Cardiac fibroblast (primary cell): ENCODE results near the gene PCDHGA6.
A peak's percentile ranks its signal among the peaks of the same experiment; 100 is the strongest.
"Not testable (repeated sequence)": the region's sequence is repeated elsewhere in the genome, so short reads cannot be mapped to it uniquely, and the experiment has no call there.

Source experiments
- DNase-seq, 2 donors: peaks; one replicate each; pipeline versions ENCODE4 v3.0.0 to v3.0.0-alpha.2; 2010; ENCODE audit warnings: low read depth in 2 of 2
- H3K4me3 ChIP-seq, 2 donors: replicated peaks in 1 of 2; 1 replicate in 1 of 2; 2 replicates in 1 of 2; pipeline ENCODE4 v1.5.1; 2011; ENCODE audit warnings: low read depth in 2 of 2, low read length in 2 of 2, mild to moderate bottlenecking in 2 of 2, moderate library complexity in 1 of 2
- TF ChIP-seq, protein P1 (sequence below): IDR thresholded peaks from one replicate; pipeline ENCODE4 v1.5.1; 2011; ENCODE audit warnings: low read depth, mild to moderate bottlenecking, low read length, inconsistent platforms

The PCDHGA6 gene

DNA sequence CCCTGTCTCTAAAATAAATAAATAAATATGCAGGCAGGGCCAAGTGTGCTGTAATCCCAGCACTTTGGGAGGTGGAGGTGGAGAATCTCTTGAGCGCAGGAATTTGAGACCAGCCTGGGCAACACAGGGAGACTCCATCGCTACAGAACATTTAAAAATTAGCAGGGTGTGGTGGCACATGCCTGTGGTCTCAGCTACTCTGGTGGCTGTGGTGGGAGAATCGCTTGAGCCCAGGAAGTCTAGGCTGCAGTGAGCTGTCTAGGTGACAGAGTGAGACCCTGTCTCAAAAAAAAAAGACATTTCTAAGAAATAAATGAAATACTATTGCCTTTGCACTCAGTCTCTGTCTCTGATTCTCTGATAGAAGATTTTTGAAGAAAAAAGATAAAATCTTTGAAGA, 37.9 kb downstream of the PCDHGA6 start:
- TF ChIP-seq, protein P1, sequence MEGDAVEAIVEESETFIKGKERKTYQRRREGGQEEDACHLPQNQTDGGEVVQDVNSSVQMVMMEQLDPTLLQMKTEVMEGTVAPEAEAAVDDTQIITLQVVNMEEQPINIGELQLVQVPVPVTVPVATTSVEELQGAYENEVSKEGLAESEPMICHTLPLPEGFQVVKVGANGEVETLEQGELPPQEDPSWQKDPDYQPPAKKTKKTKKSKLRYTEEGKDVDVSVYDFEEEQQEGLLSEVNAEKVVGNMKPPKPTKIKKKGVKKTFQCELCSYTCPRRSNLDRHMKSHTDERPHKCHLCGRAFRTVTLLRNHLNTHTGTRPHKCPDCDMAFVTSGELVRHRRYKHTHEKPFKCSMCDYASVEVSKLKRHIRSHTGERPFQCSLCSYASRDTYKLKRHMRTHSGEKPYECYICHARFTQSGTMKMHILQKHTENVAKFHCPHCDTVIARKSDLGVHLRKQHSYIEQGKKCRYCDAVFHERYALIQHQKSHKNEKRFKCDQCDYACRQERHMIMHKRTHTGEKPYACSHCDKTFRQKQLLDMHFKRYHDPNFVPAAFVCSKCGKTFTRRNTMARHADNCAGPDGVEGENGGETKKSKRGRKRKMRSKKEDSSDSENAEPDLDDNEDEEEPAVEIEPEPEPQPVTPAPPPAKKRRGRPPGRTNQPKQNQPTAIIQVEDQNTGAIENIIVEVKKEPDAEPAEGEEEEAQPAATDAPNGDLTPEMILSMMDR = no peak
- no peak overlapping the region for H3K4me3 ChIP-seq
- no peak for DNase-seq

DNA sequence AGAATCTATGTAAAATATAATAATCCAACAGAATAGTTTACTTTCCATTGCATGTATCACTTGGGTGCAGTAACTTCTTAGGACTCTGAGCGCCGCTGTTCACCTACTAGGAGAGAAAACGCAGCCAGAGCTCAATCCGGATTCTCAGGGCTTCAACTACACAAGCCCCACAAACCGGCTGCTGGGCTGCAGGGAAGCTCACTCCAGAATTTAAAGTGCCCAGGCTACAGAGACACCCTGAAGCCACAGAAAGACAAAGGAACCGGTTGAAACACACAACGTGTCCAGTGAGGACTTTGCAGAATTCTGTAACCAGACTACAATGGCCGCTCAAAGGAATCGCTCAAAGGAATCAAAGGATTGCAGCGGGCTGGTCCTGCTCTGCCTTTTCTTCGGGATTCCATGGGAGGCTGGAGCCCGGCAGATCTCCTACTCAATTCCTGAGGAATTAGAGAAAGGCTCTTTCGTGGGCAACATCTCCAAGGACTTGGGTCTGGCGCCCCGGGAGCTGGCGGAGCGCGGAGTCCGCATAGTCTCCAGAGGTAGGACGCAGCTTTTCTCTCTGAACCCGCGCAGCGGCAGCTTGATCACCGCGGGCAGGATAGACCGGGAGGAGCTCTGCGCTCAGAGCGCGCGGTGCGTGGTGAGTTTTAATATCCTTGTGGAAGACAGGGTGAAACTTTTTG, 39.3 kb downstream of the PCDHGA6 start, which contains the start of gene PCDHGA10:
TSS of gene PCDHGA10 (plus strand) at position 134 of the 686 bp plus-strand sequence. CDS start at position 323, 189 bp downstream.
- TF ChIP-seq, protein P1 = peak; percentile 68
- peak within 1 kb of the TSS; percentile 11 to 44 for H3K4me3 ChIP-seq
- peak; percentile 73 to 81 for DNase-seq

DNA sequence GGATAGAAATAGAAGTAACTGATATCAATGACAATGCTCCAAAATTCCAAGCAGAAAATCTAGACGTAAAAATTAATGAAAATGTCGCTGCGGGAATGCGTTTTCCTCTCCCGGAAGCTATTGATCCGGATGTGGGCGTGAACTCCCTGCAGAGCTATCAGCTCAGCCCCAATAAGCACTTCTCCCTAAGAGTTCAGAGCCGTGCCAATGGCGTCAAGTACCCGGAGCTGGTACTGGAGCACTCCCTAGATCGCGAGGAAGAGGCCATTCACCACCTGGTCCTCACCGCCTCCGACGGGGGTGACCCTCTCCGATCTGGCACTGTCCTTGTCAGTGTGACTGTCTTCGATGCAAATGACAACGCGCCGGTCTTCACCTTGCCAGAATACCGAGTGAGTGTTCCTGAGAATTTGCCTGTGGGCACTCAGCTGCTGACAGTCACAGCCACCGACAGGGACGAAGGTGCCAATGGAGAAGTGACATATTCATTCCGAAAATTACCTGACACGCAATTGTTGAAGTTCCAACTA, 39.9 kb downstream of the PCDHGA6 start:
- peak overlapping the region in 1 of 2 donors; percentile 44 for H3K4me3 ChIP-seq

DNA sequence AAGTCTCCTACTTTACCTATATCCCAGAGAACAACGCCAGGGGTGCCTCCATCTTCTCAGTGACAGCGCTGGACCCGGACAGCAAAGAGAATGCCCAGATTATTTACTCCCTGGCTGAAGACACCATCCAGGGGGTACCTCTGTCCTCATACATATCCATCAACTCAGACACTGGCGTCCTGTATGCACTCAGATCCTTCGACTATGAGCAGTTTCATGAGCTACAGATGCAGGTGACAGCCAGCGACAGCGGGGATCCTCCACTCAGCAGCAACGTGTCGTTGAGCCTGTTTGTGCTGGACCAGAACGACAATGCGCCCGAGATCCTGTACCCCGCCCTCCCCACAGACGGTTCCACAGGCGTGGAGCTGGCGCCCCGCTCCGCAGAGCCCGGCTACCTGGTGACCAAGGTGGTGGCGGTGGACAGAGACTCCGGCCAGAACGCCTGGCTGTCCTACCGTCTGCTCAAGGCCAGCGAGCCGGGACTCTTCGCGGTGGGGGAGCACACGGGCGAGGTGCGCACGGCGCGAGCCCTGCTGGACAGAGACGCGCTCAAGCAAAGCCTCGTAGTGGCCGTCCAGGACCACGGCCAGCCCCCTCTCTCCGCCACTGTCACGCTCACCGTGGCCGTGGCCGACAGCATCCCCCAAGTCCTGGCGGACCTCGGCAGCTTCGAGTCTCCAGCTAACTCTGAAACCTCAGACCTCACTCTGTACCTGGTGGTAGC, 41.0 kb downstream of the PCDHGA6 start:
- H3K4me3 ChIP-seq = not testable (repeated sequence)

More for the DNA sequence above, 39.9 kb downstream of the PCDHGA6 start:
- TF ChIP-seq, protein P1 = no peak
- DNase-seq = no peak

DNA sequence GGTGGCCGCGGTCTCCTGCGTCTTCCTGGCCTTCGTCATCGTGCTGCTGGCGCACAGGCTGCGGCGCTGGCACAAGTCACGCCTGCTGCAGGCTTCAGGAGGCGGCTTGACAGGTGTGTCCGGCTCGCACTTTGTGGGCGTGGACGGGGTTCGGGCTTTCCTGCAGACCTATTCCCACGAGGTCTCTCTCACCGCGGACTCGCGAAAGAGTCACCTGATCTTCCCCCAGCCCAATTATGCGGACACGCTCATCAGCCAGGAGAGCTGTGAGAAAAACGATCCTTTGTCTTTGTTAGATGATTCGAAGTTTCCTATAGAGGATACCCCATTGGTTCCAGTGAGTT, 41.6 kb downstream of the PCDHGA6 start:
- H3K4me3 ChIP-seq, DNase-seq: not testable (repeated sequence)

More for the DNA sequence above, 41.0 kb downstream of the PCDHGA6 start:
- not testable (repeated sequence) for DNase-seq

DNA sequence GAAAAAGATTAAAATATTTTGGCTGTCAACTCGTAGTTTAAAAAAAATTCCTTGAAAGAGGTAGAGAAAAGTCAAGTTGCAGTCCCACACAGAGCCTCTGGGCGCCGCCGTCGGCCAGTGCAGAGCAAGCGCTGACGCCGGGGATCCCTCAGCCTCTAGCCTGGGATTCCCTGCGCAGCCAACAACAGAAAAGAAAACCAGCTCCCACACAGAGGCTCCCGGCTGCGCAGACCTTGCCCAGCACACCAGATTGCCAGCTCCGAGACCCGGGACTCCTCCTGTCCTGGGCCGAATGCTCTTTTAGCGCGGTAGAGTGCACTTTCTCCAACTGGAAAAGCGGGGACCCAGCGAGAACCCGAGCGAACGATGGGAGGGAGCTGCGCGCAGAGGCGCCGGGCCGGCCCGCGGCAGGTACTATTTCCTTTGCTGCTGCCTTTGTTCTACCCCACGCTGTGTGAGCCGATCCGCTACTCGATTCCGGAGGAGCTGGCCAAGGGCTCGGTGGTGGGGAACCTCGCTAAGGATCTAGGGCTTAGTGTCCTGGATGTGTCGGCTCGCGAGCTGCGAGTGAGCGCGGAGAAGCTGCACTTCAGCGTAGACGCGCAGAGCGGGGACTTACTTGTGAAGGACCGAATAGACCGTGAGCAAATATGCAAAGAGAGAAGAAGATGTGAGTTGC, 43.9 kb downstream of the PCDHGA6 start, which contains the start of gene PCDHGB7:
TSS of gene PCDHGB7 (plus strand) at position 184 of the 679 bp plus-strand sequence. CDS start at position 367, 183 bp downstream.
- TF ChIP-seq, protein P1 = peak; percentile 86
- H3K4me3 ChIP-seq = peak within 1 kb of the TSS; percentile 44 to 54
- peak; percentile 86 to 88 for DNase-seq

DNA sequence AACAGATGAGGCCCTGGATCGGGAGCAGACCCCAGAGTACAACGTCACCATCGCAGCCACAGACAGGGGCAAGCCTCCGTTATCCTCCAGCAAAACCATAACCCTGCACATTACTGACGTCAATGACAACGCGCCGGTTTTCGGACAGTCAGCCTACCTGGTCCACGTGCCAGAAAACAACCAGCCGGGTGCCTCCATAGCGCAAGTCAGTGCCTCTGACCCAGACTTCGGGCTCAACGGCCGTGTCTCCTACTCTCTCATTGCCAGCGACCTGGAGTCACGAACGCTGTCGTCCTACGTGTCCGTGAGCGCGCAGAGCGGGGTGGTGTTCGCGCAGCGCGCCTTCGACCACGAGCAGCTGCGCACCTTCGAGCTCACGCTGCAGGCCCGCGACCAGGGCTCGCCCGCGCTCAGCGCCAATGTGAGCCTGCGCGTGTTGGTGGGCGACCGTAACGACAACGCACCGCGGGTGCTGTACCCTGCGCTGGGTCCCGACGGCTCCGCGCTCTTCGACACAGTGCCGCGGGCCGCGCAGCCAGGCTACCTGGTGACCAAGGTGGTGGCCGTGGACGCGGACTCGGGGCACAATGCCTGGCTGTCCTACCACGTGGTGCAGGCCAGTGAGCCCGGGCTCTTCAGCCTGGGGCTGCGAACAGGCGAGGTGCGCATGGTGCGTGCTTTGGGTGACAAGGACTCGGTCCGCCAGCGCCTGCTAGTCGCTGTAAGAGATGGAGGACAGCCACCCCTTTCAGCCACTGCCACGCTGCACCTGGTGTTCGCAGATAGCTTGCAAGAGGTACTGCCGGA, 45.6 kb downstream of the PCDHGA6 start:
- DNase-seq = no peak
- TF ChIP-seq, protein P1 = no peak
- no peak overlapping the region for H3K4me3 ChIP-seq
